CD8-positive, alpha-beta memory T cell (primary cell): ENCODE data around the gene NREP. TPM values are rescaled to one million over a fixed set of nuclear protein-coding genes. Genes with fewer than 3 reads are reported as not detected.

Experiments
- CTCF ChIA-PET: fragments of 350-600 bp; sonication (Branson Sonifier 250); formaldehyde crosslinking; loops from one replicate; lab custom pipeline; 2021; ENCODE audit warnings: antibody characterized with exemption; lab: Charles Lee
- POLR2A ChIA-PET: fragments of 350-600 bp; sonication (Branson Sonifier 250); formaldehyde crosslinking; loops from one replicate; lab custom pipeline; 2021; ENCODE audit warnings: antibody characterized with exemption; lab: Charles Lee
- DNase-seq, 5 donors: peaks; one replicate each; pipeline versions ENCODE4 v3.0.0 to v3.0.0-alpha.2; 2020 to 2022; ENCODE audit warnings: mixed read lengths in 1 of 5
- H3K27ac ChIP-seq: one replicate; pipeline ENCODE4 v1.7.0; 2013; ENCODE audit warnings: low read depth, mild to moderate bottlenecking, low read length, moderate library complexity
- H3K27me3 ChIP-seq: 2 replicates; pipeline ENCODE4 v1.7.0; 2013; ENCODE audit warnings: low read length, mild to moderate bottlenecking; ENCODE audit not compliant: insufficient read depth, poor library complexity, severe bottlenecking
- H3K36me3 ChIP-seq: 2 replicates; pipeline ENCODE4 v1.7.0; 2013; ENCODE audit warnings: mild to moderate bottlenecking, low read length, moderate library complexity; ENCODE audit not compliant: insufficient read depth
- H3K4me1 ChIP-seq: 2 replicates; pipeline ENCODE4 v1.7.0; 2013; ENCODE audit warnings: mild to moderate bottlenecking, low read length, moderate library complexity; ENCODE audit not compliant: insufficient read depth
- H3K4me3 ChIP-seq: 2 replicates; pipeline ENCODE4 v1.7.0; 2013; ENCODE audit warnings: mild to moderate bottlenecking, low read length
- H3K9me3 ChIP-seq: 2 replicates; pipeline ENCODE4 v1.7.0; 2013; ENCODE audit warnings: mild to moderate bottlenecking, low read length
- H3K27ac Mint-ChIP-seq, 8 donors: one replicate each; pipeline ENCODE4 v1.8.0; 2020 to 2021; ENCODE audit warnings: mixed read lengths in 8 of 8, mild to moderate bottlenecking in 6 of 8, inconsistent platforms in 3 of 8, moderate library complexity in 3 of 8
- H3K27me3 Mint-ChIP-seq, 2 donors: one replicate each; pipeline ENCODE4 v1.8.0; 2020 to 2021; ENCODE audit warnings: mixed read lengths in 2 of 2, mild to moderate bottlenecking in 1 of 2, moderate library complexity in 1 of 2
- H3K36me3 Mint-ChIP-seq, 3 donors: one replicate each; pipeline ENCODE4 v1.8.0; 2020 to 2021; ENCODE audit warnings: mixed read lengths in 3 of 3, inconsistent platforms in 1 of 3, mild to moderate bottlenecking in 1 of 3
- H3K4me1 Mint-ChIP-seq, 3 donors: one replicate each; pipeline ENCODE4 v1.8.0; 2020 to 2021; ENCODE audit warnings: mixed read lengths in 3 of 3, inconsistent platforms in 1 of 3, mild to moderate bottlenecking in 1 of 3
- H3K4me3 Mint-ChIP-seq, 7 donors: one replicate each; pipeline ENCODE4 v1.8.0; 2020 to 2021; ENCODE audit warnings: mixed read lengths in 7 of 7, mild to moderate bottlenecking in 6 of 7, moderate library complexity in 4 of 7, inconsistent platforms in 2 of 7
- H3K9me3 Mint-ChIP-seq, 5 donors: one replicate each; pipeline ENCODE4 v1.8.0; 2020 to 2022; ENCODE audit warnings: mixed read lengths in 5 of 5, mild to moderate bottlenecking in 3 of 5, moderate library complexity in 2 of 5, inconsistent platforms in 1 of 5
- polyA plus RNA-seq: library from polyadenylated mRNA; unstranded; fragments of 300-500 nt; fragmentation: Illumina TruSeq; gene quantifications from one replicate; pipeline ENCODE4 v1.2.3, GENCODE V29; 2021
- total RNA-seq, 2 experiments: library from RNA; stranded (reverse); gene quantifications; one replicate each; pipeline ENCODE4 v1.2.3, GENCODE V29; 2021

NREP gene
- total and polyA plus RNA-seq, 3 experiments from 2014 or later, result 1.9 to 3.9 (median 3.6) TPM

- no peaks in the 10 kb centered on the region for H3K36me3 Mint-ChIP-seq
- H3K4me1 ChIP-seq, result no peaks in the 10 kb centered on the region
- DNase-seq, result no peak
- no peaks in the 10 kb centered on the region for H3K36me3 ChIP-seq
- ChIA-PET CTCF (no interaction called here), POLR2A (no interaction called here)
- H3K27ac ChIP-seq, result no peak overlapping the region
- H3K4me3 ChIP-seq, result no peak overlapping the region
- H3K27me3 Mint-ChIP-seq, result peaks cover 6 to 18% of the 10 kb centered on the region in 2 donors
- no peak overlapping the region for H3K27ac Mint-ChIP-seq
- no peaks in the 10 kb centered on the region for H3K27me3 ChIP-seq
- no peaks in the 10 kb centered on the region for H3K4me1 Mint-ChIP-seq
- H3K4me3 Mint-ChIP-seq, result no peak overlapping the region
- H3K9me3 ChIP-seq, result no peaks in the 10 kb centered on the region
- peaks cover 0 to 3% (median 0%) of the 10 kb centered on the region in 5 donors for H3K9me3 Mint-ChIP-seq
Observed at GRCh38 chr5:111680737-111681413, 76.1 kb downstream of the NREP start.

DNA sequence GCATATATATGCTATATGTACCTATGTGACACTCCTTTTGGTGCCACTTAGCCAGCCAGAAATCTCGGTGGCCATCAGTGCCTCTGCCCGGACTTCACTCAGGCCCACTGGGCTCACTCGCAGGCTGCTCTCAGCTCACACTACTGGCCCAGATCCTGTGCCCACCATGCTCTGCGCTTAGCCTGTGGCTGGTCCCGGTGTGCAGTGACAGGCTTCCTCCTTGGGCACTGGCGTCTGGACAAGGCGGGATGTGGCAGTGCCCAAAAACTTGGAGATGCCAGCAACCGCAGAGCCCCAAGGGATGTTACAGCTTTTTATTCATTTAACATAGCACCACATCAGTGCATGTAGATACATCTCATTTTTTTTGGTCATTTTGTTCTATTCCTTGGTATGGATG, 77.4 kb downstream of the NREP start:
- H3K36me3 ChIP-seq, result no peaks in the 10 kb centered on the region
- DNase-seq, result no peak
- H3K27me3 Mint-ChIP-seq, result peaks cover 6 to 18% of the 10 kb centered on the region in 2 donors
- no peak overlapping the region for H3K27ac ChIP-seq
- CTCF ChIA-PET, result no interaction called here
- H3K9me3 Mint-ChIP-seq, result peaks cover 0 to 3% (median 0%) of the 10 kb centered on the region in 5 donors
- no peaks in the 10 kb centered on the region for H3K4me1 Mint-ChIP-seq
- no peak overlapping the region for H3K4me3 ChIP-seq
- no peaks in the 10 kb centered on the region for H3K36me3 Mint-ChIP-seq
- no peaks in the 10 kb centered on the region for H3K27me3 ChIP-seq
- POLR2A ChIA-PET, result no interaction called here
- no peak overlapping the region for H3K4me3 Mint-ChIP-seq
- no peaks in the 10 kb centered on the region for H3K4me1 ChIP-seq
- H3K27ac Mint-ChIP-seq, result no peak overlapping the region
- no peaks in the 10 kb centered on the region for H3K9me3 ChIP-seq

Other genes with a start within 250 kb of the NREP start
- gene STARD4, start 244.7 kb downstream of the NREP start, total RNA-seq, result 10 to 100 TPM; 32.0 to 32.5 TPM
- gene STARD4, start 244.7 kb downstream of the NREP start, polyA plus RNA-seq, result 9.0 TPM